GM18505 (cell line): Measurements from ENCODE around the gene GPRIN1.
"Not testable (repeated sequence)": the region's sequence is repeated elsewhere in the genome, so short reads cannot be mapped to it uniquely, and the experiment has no call there.

Experiments
- ATAC-seq: cut with Tn5 transposase; IDR thresholded peaks from one replicate; pipeline ENCODE4 v1.9.1; 2021; ENCODE audit not compliant: unreplicated experiment
- POLR2A ChIP-seq: IDR thresholded peaks from 4 replicates; pipeline ENCODE4 v1.6.1; 2011; ENCODE audit warnings: borderline replicate concordance; ENCODE audit not compliant: insufficient read depth, insufficient read length; ENCODE audit errors: extremely low read depth

GPRIN1 gene

GRCh38 chr5:176592573-176592972 lies 17.4 kb downstream of the GPRIN1 start:
- TF ChIP-seq POLR2A: no peak
- no peak for ATAC-seq

GRCh38 chr5:176591667-176592066 lies 18.3 kb downstream of the GPRIN1 start:
- not testable (repeated sequence) for ATAC-seq

DNA sequence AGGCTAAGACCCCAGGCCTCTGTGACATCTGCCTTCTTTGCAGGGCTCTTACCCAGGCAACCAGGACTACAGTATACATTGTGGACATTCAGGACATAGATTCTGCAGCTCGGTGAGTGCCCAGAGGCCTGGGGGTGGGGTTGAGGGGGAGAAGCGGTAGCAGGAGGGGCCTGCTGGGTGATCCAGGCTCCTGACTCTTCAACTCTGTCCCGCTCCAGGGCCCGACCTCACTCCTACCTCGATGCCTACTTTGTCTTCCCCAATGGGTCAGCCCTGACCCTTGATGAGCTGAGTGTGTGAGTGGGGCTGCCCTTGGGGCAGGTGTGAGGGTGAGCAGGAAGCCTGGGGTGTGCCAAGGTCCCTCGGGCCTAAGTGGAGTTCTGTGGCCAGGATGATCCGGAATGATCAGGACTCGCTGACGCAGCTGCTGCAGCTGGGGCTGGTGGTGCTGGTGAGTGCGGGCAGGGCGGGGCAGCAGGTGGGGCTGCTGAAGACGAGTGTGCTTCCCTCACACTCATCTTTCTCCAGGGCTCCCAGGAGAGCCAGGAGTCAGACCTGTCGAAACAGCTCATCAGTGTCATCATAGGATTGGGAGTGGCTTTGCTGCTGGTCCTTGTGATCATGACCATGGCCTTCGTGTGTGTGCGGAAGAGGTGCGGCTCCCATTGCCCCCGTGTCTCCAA lies 19.8 kb downstream of the GPRIN1 start:
- no peak for TF ChIP-seq POLR2A
- ATAC-seq: no peak

- TF ChIP-seq POLR2A: no peak
- ATAC-seq: no peak
Observed at GRCh38 chr5:176589039-176589769, 20.8 kb downstream of the GPRIN1 start.

- no peak for TF ChIP-seq POLR2A
- ATAC-seq: no peak
Observed at GRCh38 chr5:176588297-176588696, 21.7 kb downstream of the GPRIN1 start.

DNA sequence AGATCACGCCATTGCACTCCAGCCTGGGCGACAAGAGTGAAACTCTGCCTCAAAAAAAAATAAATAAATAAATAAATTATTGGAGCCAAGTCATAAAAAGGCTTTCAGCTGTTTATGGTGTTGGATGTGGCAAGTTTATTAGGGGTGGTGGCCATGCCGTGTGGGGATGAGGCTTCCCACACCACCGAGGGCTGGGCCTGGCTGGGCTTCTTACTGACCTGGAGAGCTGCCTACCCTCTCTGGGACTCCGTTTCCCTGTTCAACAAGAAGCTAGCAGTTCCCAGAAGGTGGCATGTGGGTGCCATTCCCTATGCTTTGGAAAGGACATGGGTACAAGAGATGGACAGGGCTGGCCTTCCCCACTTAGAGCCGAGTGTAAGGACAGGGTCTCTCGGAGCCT lies 22.6 kb downstream of the GPRIN1 start:
- ATAC-seq: no peak
- TF ChIP-seq POLR2A: no peak

GRCh38 chr5:176583076-176583475 lies 26.9 kb downstream of the GPRIN1 start:
- TF ChIP-seq POLR2A: no peak
- ATAC-seq: no peak

DNA sequence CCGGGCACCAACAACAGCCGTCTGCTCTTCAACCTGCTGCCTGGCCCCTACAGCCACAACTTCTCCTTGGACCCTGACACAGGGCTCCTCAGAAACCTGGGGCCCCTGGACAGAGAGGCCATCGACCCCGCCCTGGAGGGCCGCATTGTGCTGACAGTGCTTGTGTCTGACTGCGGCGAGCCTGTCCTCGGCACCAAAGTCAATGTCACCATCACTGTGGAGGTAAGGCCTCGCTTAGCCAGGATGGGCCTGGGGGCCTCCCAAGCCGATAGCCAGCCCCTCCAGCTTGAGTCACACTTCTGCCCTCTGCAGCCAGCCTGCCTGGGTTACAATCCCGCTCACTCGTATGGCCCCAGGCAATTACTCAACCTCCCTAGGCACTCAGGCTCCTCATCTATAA lies 28.6 kb downstream of the GPRIN1 start:
- no peak for TF ChIP-seq POLR2A
- ATAC-seq: no peak

DNA sequence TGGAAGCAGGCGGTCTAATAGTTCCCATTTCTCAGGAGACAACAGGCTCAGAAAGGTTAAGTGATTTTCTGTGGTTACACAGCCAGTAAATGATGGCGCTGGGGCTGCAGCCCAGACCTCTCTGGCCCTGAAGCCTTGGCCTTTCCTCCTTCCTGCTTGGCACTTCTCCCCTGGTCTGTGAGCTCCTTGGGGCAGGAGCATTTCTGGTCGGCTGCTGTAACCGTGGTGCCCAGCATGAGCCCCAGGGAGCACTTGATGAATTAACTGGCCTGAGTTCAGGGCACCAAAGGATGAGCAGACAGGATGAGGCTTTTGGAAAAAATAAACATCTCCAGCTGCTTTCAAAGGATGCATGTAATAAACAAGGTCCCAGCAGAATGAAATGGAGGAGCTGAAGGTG lies 30.6 kb downstream of the GPRIN1 start:
- no peak for ATAC-seq
- TF ChIP-seq POLR2A: no peak

DNA sequence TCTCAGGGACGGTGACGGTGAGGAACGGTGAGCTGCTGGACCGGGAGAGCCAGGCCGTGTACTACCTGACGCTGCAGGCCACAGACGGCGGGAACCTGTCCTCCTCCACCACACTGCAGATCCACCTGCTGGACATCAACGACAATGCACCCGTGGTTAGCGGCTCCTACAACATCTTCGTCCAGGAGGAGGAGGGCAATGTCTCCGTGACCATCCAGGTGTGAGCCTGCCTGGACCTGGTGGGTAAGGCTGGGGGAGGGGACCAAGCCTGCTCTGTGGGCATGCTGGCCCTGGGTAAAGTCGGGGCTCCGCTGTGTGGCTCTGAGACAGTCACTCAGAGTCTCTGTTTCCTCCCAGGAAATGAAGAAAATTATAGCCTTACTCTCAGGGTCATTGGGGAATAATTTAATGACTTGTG lies 31.6 kb downstream of the GPRIN1 start:
- TF ChIP-seq POLR2A: no peak
- ATAC-seq: no peak

DNA sequence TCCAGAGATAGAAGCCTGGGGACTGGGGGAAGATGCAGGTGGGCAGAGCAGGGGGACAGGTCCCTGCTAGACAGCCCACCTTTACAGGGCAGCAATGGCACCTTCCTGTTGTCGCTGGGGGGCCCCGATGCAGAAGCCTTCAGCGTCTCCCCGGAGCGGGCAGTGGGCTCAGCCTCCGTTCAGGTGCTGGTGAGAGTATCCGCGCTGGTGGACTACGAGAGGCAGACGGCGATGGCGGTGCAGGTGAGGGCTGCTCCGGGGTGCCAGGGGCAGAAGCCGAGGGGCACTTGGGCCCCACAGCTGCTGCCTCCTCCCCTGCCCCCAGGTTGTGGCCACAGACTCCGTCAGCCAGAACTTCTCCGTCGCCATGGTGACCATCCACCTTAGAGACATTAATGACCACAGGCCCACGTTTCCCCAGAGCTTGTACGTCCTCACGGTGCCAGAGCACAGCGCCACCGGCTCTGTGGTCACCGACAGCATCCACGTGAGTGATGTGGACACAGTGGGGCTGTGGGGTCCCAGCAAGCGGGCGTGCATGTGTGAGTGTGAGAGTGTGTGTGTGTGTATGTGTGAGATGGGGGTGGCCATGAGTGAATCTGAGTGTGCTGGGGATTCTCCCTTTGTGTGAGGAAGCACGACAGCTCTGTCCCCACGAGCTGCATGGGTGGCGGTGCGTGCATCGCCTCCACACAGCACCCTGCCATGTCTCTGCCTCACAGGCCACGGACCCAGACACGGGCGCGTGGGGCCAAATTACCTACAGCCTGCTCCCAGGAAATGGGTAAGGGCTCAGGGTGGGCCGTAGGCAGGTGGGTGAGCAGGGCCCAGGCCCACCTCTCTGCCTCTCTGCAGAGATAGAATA lies 32.4 kb downstream of the GPRIN1 start:
- no peak for TF ChIP-seq POLR2A
- ATAC-seq: no peak

DNA sequence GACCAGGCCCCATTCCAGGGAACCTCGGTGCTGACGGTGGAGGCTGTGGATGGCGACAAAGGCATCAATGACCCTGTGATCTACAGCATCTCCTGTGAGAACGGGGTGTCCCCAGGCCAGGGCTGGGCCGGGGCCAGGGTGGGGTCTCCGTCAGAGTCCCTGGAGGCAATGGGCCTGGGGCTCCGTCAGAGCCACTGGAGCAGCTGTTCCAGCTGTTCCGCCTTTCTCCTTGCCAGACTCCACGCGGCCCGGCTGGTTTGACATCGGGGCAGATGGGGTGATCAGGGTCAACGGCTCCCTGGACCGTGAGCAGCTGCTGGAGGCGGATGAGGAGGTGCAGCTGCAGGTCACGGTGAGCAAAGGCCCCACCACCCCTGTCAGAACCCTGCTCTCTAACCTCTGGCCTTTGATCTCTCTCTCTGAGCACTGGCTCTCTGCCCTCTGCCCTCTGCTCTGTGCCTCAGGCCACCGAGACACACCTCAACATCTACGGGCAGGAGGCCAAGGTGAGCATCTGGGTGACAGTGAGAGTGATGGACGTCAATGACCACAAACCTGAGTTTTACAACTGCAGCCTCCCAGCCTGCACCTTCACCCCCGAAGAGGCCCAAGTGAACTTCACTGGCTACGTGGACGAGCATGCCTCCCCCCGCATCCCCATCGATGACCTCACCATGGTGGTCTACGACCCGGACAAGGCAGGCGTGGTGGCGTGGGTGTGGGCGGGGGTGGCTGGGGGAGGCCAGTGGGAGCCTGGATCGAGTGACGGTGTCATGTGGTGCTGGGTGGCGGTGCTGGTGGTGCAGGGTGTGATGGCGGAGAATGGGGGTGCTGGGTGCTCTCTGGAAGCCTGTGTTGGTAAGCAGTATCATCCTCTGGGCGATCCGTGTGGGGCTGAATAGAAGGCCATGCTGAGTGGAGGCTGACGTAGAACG lies 34.2 kb downstream of the GPRIN1 start:
- ATAC-seq: no peak

GRCh38 chr5:176575066-176575465 lies 34.9 kb downstream of the GPRIN1 start:
- ATAC-seq: no peak
- TF ChIP-seq POLR2A: no peak

More for the DNA sequence above, 34.2 kb downstream of the GPRIN1 start:
- no peak for TF ChIP-seq POLR2A

DNA sequence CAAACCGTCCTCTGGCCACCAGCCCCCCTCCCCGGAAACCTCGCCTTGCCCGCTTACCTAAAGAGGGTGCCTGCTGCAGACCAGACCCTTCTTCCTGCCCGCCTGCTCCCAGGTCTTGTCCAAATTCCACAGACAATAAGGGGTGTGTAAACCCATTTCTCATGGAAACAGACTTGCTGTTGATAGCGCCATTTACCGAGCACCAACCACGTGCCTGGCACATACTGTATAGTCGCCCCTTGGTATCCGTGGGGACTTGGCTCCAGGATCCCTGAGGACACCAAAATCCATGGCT lies 35.7 kb downstream of the GPRIN1 start:
- ATAC-seq: no peak
- no peak for TF ChIP-seq POLR2A
